Mucosa of descending colon (tissue), 3 donors: ENCODE data around the gene SEC14L1. TPM values are rescaled to one million over a fixed set of nuclear protein-coding genes. Genes with fewer than 3 reads are reported as not detected.
"Not testable (repeated sequence)": the region's sequence is repeated elsewhere in the genome, so short reads cannot be mapped to it uniquely, and the experiment has no call there.

Source experiments
- ATAC-seq: fragments of 200-7000 bp; cut with Tn5 transposase; one replicate; pipeline ENCODE4 v1.9.1; 2020; ENCODE audit warnings: mild to moderate bottlenecking, moderate library complexity
- DNase-seq, 3 donors: peaks; one replicate each; pipeline ENCODE4 v3.0.0-alpha.2; 2020
- H3K36me3 ChIP-seq: fragments of 200-600 bp; one replicate; pipeline ENCODE4 v1.8.0; 2021; ENCODE audit warnings: low read depth, mild to moderate bottlenecking
- H3K4me1 ChIP-seq: fragments of 200-600 bp; one replicate; pipeline ENCODE4 v1.8.0; 2021; ENCODE audit warnings: low read depth, mild to moderate bottlenecking
- H3K4me3 ChIP-seq: fragments of 200-600 bp; one replicate; pipeline ENCODE4 v1.8.0; 2021; ENCODE audit warnings: mild to moderate bottlenecking
- H3K9me3 ChIP-seq: fragments of 200-600 bp; one replicate; pipeline ENCODE4 v1.8.0; 2021; ENCODE audit warnings: mild to moderate bottlenecking
- CTCF ChIP-seq: fragments of 200-600 bp; IDR thresholded peaks from one replicate; pipeline ENCODE4 v1.8.0; 2022; ENCODE audit warnings: antibody characterized with exemption, mild to moderate bottlenecking
- intact Hi-C, 2 donors: fragments of 100-400 bp; cut with DNase I in 1 of 2; cut with micrococcal nuclease in 1 of 2; formaldehyde crosslinking; loops; one replicate each; pipeline versions ENCODE4 v1.11.0 to v1.11.1; 2022; cut with DNase I, micrococcal nuclease
- total RNA-seq, 3 donors: library from RNA; stranded (reverse); fragmentation: NEBNext Ultra II Directional in 2 of 3; extraction: Animal tissue kit (Norgen Biotek cat#: 25700) in 2 of 3; gene quantifications; one replicate each; pipeline versions ENCODE4 v1.2.1 to v1.2.4, GENCODE V29; 2021 to 2023
- donor health status: DM: no; HTN: no; CAD: no; lungs with moderate emphysema.
- donor health status: DM: no; HTN: no; CAD: no.
- donor health status: DM: no; HTN: yes; CAD: no.

Gene SEC14L1
- total RNA-seq, 3 donors from 2014 or later: 24.5 to 44.6 (median 44.0) TPM

- no peak overlapping the region for H3K4me3 ChIP-seq
- ATAC-seq (no peak), DNase-seq (no peak)
- TF ChIP-seq CTCF: no peak
- no peaks in the 10 kb centered on the region for H3K9me3 ChIP-seq
- intact Hi-C loops: no loop called here
- no peaks in the 10 kb centered on the region for H3K36me3 ChIP-seq
- peaks cover 23% of the 10 kb centered on the region for H3K4me1 ChIP-seq
Measured at GRCh38 chr17:77148077-77148939, 7.5 kb downstream of the SEC14L1 start.

GRCh38 chr17:77148940-77149510 is 8.3 kb downstream of the SEC14L1 start:
- Histone ChIP-seq H3K4me1 (peaks cover 27% of the 10 kb centered on the region), H3K36me3 (no peaks in the 10 kb centered on the region), H3K4me3 (no peak overlapping the region), H3K9me3 (no peaks in the 10 kb centered on the region)
- TF ChIP-seq CTCF: no peak
- intact Hi-C loops: no loop called here
- ATAC-seq: no peak
- DNase-seq: no peak

GRCh38 chr17:77150196-77150595 is 9.4 kb downstream of the SEC14L1 start:
- Histone ChIP-seq H3K4me1 (peaks cover 34% of the 10 kb centered on the region), H3K4me3 (no peak overlapping the region), H3K9me3 (no peaks in the 10 kb centered on the region), H3K36me3 (no peaks in the 10 kb centered on the region)
- TF ChIP-seq CTCF: no peak
- DNase-seq (no peak), ATAC-seq (no peak)
- intact Hi-C loops: no loop called here

DNA sequence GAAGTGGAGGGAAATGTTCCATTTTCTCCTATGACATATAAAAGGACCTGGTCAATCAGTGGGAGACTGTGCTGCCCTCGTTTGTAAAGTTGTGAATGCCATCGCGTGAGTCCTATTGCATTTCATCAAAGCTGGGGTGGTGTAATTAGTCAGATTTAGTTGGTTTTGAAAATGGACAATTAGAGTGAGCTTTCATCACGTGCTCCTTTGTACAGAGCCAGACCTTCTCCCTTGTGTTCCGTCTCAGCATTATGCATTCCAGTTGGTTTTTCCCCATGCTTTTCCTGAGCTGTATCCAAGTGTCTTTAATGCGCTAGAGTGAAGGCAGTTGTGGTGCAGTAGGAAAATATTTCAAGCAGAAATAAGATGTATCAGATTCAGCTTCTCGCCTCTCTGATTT is 10.4 kb downstream of the SEC14L1 start:
- ATAC-seq (no peak), DNase-seq (no peak)
- no peak for TF ChIP-seq CTCF
- Histone ChIP-seq H3K4me3 (no peak overlapping the region), H3K4me1 (peaks cover 33% of the 10 kb centered on the region), H3K9me3 (no peaks in the 10 kb centered on the region), H3K36me3 (no peaks in the 10 kb centered on the region)
- intact Hi-C loops: no loop called here

DNA sequence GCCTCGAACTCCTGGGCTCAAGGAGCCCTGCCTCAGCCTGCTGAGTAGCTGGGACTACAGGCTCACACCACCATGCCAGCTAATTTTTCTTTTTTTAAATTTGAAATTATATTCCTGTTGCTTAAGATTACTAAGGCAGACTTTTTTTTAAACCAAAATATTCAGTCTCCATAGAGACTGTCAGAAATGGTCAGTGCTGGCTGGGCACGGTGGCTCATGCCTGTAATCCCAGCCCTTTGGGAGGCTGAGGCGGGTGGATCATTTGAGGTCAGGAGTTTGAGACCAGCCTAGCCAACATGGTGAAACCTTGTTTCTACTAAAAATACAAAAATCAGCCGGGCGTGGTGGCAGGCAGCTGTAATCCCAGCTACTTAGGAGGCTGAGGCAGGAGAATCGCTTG is 11.3 kb downstream of the SEC14L1 start:
- ATAC-seq, H3K9me3 ChIP-seq, H3K36me3 ChIP-seq, DNase-seq, intact Hi-C loops, H3K4me3 ChIP-seq: not testable (repeated sequence)
- peaks cover 29% of the 10 kb centered on the region for H3K4me1 ChIP-seq

DNA sequence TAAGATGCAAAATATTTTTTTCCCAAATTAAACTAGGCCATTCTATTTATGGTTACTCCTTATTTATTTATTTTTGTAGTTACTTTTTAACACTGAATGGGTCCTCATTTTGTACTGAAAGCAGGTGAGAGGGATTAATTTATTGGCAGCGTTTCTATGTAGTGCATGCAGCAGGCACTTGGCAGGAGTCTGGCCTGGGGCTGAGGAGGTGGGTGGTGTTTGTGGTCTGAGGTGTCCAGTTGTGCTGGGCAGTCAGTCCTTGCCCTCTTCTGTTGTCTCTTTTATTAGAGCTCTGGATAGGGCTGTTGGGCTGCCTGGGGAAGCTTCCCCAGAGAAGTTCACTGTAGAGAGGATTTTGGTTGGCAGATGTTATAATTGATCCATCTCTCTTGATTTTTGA is 12.7 kb downstream of the SEC14L1 start:
- H3K4me3 ChIP-seq: no peak overlapping the region
- DNase-seq (no peak), ATAC-seq (no peak)
- peaks cover 25% of the 10 kb centered on the region for H3K4me1 ChIP-seq
- TF ChIP-seq CTCF: no peak
- no peaks in the 10 kb centered on the region for H3K36me3 ChIP-seq
- intact Hi-C loops: no loop called here
- H3K9me3 ChIP-seq: no peaks in the 10 kb centered on the region
